Activated T-helper 2 cell treated with anti-CD3 and anti-CD28 coated beads, Interferon-gamma antibody, Interleukin-2, Interleukin-4, amounts not matched to agents 10 μg/mL and 5 μg/mL and 100 μg/mL, durations not matched to agents 14 hours and 24 hours and 36 hours (primary cell): Measurements from ENCODE around the gene DES. TPM values are rescaled to one million over a fixed set of nuclear protein-coding genes. Genes with fewer than 3 reads are reported as not detected.
"Not testable (repeated sequence)": the region's sequence is repeated elsewhere in the genome, so short reads cannot be mapped to it uniquely, and the experiment has no call there.

Source experiments
- DNase-seq: peaks from one replicate; pipeline ENCODE4 v3.0.0; 2021; ENCODE audit warnings: low spot score
- H3K27ac Mint-ChIP-seq: one replicate; pipeline ENCODE4 v1.8.0; 2021; ENCODE audit warnings: mixed read lengths
- H3K27me3 Mint-ChIP-seq: one replicate; pipeline ENCODE4 v1.8.0; 2021; ENCODE audit warnings: low read depth, mixed read lengths
- H3K36me3 Mint-ChIP-seq: one replicate; pipeline ENCODE4 v1.8.0; 2021; ENCODE audit warnings: low read depth, mixed read lengths
- H3K4me1 Mint-ChIP-seq: one replicate; pipeline ENCODE4 v1.8.0; 2021; ENCODE audit warnings: low read depth, mixed read lengths
- H3K4me3 Mint-ChIP-seq: one replicate; pipeline ENCODE4 v1.8.0; 2021; ENCODE audit warnings: low read depth, mild to moderate bottlenecking, moderate library complexity, mixed read lengths
- H3K9me3 Mint-ChIP-seq: one replicate; pipeline ENCODE4 v1.8.0; 2021; ENCODE audit warnings: mixed read lengths
- intact Hi-C: fragments of 100-400 bp; cut with micrococcal nuclease; formaldehyde crosslinking; loops from one replicate; pipeline ENCODE4 v1.15.1; 2023
- total RNA-seq: library from RNA; stranded (reverse); gene quantifications from 2 replicates; pipeline ENCODE4 v1.2.3, GENCODE V29; 2022

DES gene
- total RNA-seq, 1 donor from 2014 or later: not detected

DNA sequence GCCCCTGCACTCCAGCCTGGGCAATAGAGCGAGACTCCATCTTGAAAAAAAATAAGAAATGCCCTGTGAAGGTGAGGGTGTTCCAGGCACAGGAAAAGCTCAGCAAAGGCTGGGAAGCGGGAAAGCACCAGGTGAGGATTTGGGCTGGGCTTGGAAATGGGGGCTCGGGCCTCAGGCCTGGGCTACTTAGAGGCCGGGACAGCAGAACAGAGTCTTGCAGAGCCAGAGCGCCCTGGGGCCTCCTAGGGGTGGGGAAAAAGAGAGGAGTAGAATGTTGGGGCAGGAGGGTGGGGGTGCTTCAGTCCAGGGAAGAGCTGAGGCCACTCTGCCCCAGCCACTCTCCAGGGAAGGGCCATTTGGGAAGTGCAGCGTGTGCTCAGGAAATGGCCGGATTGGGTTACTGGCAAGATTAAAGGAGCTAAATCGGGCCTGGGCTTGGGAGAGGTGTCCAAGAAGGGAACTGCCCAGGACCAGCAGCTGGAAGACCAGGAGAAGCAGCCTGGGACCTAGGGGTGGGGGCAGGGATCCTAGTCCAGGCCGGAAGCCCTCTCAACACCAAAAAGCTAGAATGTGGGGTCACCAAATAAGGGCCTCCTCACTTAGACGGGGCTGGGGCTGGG is 13.8 kb upstream of the DES start:
- H3K27ac Mint-ChIP-seq: no peak overlapping the region
- H3K27me3 Mint-ChIP-seq: peaks cover 12% of the 10 kb centered on the region
- intact Hi-C loops: no loop called here
- no peaks in the 10 kb centered on the region for H3K9me3 Mint-ChIP-seq
- H3K36me3 Mint-ChIP-seq: no peaks in the 10 kb centered on the region
- no peak overlapping the region for H3K4me3 Mint-ChIP-seq
- no peaks in the 10 kb centered on the region for H3K4me1 Mint-ChIP-seq
- no peak for DNase-seq

DNA sequence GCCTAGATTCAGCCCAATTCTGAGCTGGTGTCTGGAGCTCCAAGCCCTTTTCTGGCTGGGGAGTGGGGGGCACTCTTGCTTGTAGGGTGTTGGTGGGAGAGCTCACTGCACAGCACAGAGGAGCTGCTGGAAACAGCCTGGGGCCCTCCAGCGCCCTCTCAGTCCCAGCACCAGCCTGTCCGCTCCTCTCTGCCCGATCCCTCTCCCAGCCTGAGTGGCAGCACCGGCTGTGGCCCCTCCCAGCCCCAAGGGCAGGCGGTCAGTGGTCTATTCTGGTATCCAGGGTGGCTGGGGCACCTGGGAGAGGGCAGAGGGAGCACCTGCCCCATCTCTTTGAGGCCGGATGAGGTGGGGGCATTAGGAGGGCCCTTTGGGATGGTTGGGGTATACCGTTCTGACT is 13.2 kb upstream of the DES start:
- H3K4me3 Mint-ChIP-seq: no peak overlapping the region
- no peak for DNase-seq

GRCh38 chr2:219405451-219405850 is 12.7 kb upstream of the DES start:
- DNase-seq: no peak
- no peaks in the 10 kb centered on the region for H3K4me1 Mint-ChIP-seq
- intact Hi-C loops: no loop called here
- no peaks in the 10 kb centered on the region for H3K36me3 Mint-ChIP-seq
- H3K9me3 Mint-ChIP-seq: no peaks in the 10 kb centered on the region
- no peak overlapping the region for H3K27ac Mint-ChIP-seq
- H3K27me3 Mint-ChIP-seq: peaks cover 12% of the 10 kb centered on the region
- no peak overlapping the region for H3K4me3 Mint-ChIP-seq

More for the DNA sequence above, 13.2 kb upstream of the DES start:
- Mint-ChIP-seq H3K27ac (no peak overlapping the region), H3K36me3 (no peaks in the 10 kb centered on the region), H3K27me3 (peaks cover 12% of the 10 kb centered on the region), H3K4me1 (no peaks in the 10 kb centered on the region), H3K9me3 (no peaks in the 10 kb centered on the region)
- intact Hi-C loops: no loop called here

- no peak for DNase-seq
- intact Hi-C loops: no loop called here
- Mint-ChIP-seq H3K36me3 (no peaks in the 10 kb centered on the region), H3K9me3 (no peaks in the 10 kb centered on the region), H3K4me3 (no peak overlapping the region), H3K27ac (no peak overlapping the region), H3K4me1 (no peaks in the 10 kb centered on the region), H3K27me3 (peaks cover 12% of the 10 kb centered on the region)
These were observed 12.0 kb upstream of the DES start for GRCh38 chr2:219405958-219406860.

- intact Hi-C loops: no loop called here
- H3K27ac Mint-ChIP-seq: no peak overlapping the region
- no peak overlapping the region for H3K4me3 Mint-ChIP-seq
- no peaks in the 10 kb centered on the region for H3K36me3 Mint-ChIP-seq
- DNase-seq: no peak
- no peaks in the 10 kb centered on the region for H3K9me3 Mint-ChIP-seq
- no peaks in the 10 kb centered on the region for H3K4me1 Mint-ChIP-seq
- H3K27me3 Mint-ChIP-seq: peaks cover 12% of the 10 kb centered on the region
These were observed 11.3 kb upstream of the DES start for GRCh38 chr2:219406861-219407230.

DNA sequence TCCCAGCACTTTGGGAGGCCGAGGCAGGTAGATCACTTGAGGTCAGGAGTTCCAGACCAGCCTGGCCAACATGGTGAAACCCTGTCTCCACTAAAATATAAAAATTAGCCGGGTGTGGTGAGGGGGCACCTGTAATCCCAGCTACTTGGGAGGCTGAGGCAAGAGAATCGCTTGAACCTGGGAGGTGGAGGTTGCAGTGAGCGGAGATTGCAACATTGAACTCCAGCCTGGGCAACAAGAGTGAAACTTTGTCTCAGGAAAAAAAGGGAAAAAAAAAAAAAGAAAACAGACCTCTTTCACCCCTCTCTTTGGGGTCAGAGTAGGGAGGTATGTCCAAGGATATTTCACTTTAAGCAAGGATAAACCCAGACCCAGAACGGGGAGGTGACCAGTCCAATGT is 10.8 kb upstream of the DES start:
- H3K27ac Mint-ChIP-seq, H3K9me3 Mint-ChIP-seq, H3K4me1 Mint-ChIP-seq, H3K36me3 Mint-ChIP-seq, intact Hi-C loops, H3K4me3 Mint-ChIP-seq, DNase-seq: not testable (repeated sequence)
- H3K27me3 Mint-ChIP-seq: peaks cover 11% of the 10 kb centered on the region

GRCh38 chr2:219408204-219408603 is 10.0 kb upstream of the DES start:
- Mint-ChIP-seq H3K27me3 (peaks cover 12% of the 10 kb centered on the region), H3K27ac (no peak overlapping the region), H3K36me3 (no peaks in the 10 kb centered on the region), H3K4me1 (no peaks in the 10 kb centered on the region), H3K9me3 (no peaks in the 10 kb centered on the region), H3K4me3 (no peak overlapping the region)
- intact Hi-C loops: no loop called here
- no peak for DNase-seq

- no peak overlapping the region for H3K4me3 Mint-ChIP-seq
- H3K9me3 Mint-ChIP-seq: no peaks in the 10 kb centered on the region
- intact Hi-C loops: no loop called here
- no peak for DNase-seq
- no peaks in the 10 kb centered on the region for H3K4me1 Mint-ChIP-seq
- H3K27ac Mint-ChIP-seq: no peak overlapping the region
- H3K27me3 Mint-ChIP-seq: peaks cover 10% of the 10 kb centered on the region
- H3K36me3 Mint-ChIP-seq: no peaks in the 10 kb centered on the region
These were observed 9.5 kb upstream of the DES start for GRCh38 chr2:219408631-219409030.

DNA sequence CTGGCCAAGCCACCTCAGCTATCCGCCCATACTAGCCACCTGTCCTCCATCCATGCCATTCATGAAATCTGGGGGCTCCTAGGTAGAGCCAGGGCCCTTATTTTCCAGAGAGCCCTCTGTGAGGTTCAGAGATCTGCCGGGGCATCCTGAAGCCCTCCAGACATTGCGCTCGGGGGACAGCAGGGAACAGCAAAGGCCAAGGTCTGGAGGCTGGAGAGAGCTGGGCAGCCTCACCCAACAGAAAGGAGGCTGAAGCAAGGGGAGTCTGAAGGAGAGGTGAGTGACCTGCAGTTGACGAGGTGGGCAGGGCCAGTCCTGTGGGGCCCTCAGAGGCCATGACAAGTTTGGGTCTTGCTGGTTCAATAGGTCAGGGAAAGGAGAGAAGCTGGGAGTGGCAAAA is 8.6 kb upstream of the DES start:
- no peak overlapping the region for H3K27ac Mint-ChIP-seq
- H3K4me1 Mint-ChIP-seq: no peaks in the 10 kb centered on the region
- intact Hi-C loops: no loop called here
- no peaks in the 10 kb centered on the region for H3K9me3 Mint-ChIP-seq
- H3K4me3 Mint-ChIP-seq: no peak overlapping the region
- H3K36me3 Mint-ChIP-seq: no peaks in the 10 kb centered on the region
- peaks cover 11% of the 10 kb centered on the region for H3K27me3 Mint-ChIP-seq
- DNase-seq: no peak

- Mint-ChIP-seq H3K9me3 (no peaks in the 10 kb centered on the region), H3K4me3 (no peak overlapping the region), H3K27me3 (peaks cover 15% of the 10 kb centered on the region), H3K36me3 (no peaks in the 10 kb centered on the region), H3K4me1 (no peaks in the 10 kb centered on the region), H3K27ac (no peak overlapping the region)
- intact Hi-C loops: no loop called here
- DNase-seq: no peak
These were observed 7.8 kb upstream of the DES start for GRCh38 chr2:219410390-219410789.

DNA sequence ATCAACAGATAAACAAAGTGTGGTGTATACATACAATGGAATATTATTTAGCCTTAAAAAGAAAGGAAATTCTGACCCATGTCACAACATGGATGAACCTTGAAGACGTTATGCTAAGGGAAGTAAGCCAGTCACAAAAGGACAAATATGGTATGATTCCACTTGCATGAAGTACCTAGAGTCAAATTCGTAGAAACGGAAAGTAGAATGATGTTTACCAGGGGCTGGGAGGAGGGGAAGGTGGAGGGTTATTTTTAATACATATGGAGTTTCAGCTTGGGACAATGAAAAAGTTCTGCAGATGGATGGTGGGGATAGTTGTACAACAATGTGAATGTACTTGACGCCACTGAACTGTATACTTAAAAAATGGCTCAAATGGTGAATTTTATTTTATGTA is 3.3 kb upstream of the DES start:
- Mint-ChIP-seq H3K27ac (no peak overlapping the region), H3K27me3 (peaks cover 32% of the 10 kb centered on the region), H3K4me3 (no peak overlapping the region), H3K36me3 (no peaks in the 10 kb centered on the region), H3K9me3 (no peaks in the 10 kb centered on the region), H3K4me1 (no peaks in the 10 kb centered on the region)
- intact Hi-C loops: no loop called here
- no peak for DNase-seq

- Mint-ChIP-seq H3K4me1 (no peaks in the 10 kb centered on the region), H3K9me3 (no peaks in the 10 kb centered on the region), H3K36me3 (no peaks in the 10 kb centered on the region), H3K27me3 (peaks cover 35% of the 10 kb centered on the region), H3K4me3 (no peak overlapping the region), H3K27ac (no peak overlapping the region)
- no peak for DNase-seq
- intact Hi-C loops: no loop called here
These were observed 2.5 kb upstream of the DES start for GRCh38 chr2:219415580-219416234.

GRCh38 chr2:219416235-219416602 is 2.0 kb upstream of the DES start:
- DNase-seq: no peak
- Mint-ChIP-seq H3K27ac (no peak overlapping the region), H3K4me3 (no peak overlapping the region), H3K4me1 (no peaks in the 10 kb centered on the region), H3K36me3 (no peaks in the 10 kb centered on the region), H3K9me3 (no peaks in the 10 kb centered on the region), H3K27me3 (peaks cover 35% of the 10 kb centered on the region)
- intact Hi-C loops: no loop called here
